GM23248 (cell line): Measurements from ENCODE around the gene ADGRD1.

Source experiments
- EZH2 ChIP-seq: fragments of 200-600 bp; sonication (generic); IDR thresholded peaks from 2 replicates; pipeline ENCODE4 v1.6.1; 2018; ENCODE audit warnings: antibody characterized with exemption, mild to moderate bottlenecking; ENCODE audit not compliant: insufficient read depth, poor library complexity, severe bottlenecking
- EZH2phosphoT487 ChIP-seq: fragments of 200-600 bp; sonication (generic); IDR thresholded peaks from 2 replicates; pipeline ENCODE4 v1.6.1; 2018; ENCODE audit warnings: antibody characterized with exemption, moderate library complexity, mild to moderate bottlenecking, low read depth; ENCODE audit not compliant: insufficient read depth

DNA sequence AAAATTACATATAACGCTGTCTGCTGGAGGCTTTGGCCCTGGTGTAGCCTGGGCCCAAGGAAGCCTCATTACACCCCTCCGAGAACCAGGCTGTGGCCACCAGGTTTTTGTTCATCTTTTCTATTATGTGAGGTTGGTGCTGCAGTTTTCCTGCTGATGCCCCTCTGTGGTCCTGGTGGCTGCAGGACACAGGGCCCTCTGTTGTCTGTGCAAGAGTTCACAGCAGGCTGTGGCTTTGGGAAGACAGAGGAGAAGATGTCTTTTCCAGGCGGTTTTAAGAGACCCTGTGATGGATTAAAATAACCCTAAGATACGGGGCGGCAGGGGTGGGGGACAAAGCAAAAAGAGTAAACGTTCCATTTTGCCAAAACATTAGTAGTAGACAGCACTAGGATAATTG is 121.5 kb downstream of the ADGRD1 start:
- TF ChIP-seq EZH2phosphoT487 (no peak), EZH2 (no peak)
